Erythroblast (primary cell): ENCODE data around the gene NCOA7.
"Not testable (repeated sequence)": the region's sequence is repeated elsewhere in the genome, so short reads cannot be mapped to it uniquely, and the experiment has no call there.

Experiments used
- GATA1 ChIP-seq: IDR thresholded peaks from 2 replicates; pipeline ENCODE4 v1.6.1; 2011; ENCODE audit warnings: low read depth, mild to moderate bottlenecking, control low read depth, low read length, moderate library complexity
- POLR2A ChIP-seq: IDR thresholded peaks from 2 replicates; pipeline ENCODE4 v1.6.1; 2011; ENCODE audit warnings: mild to moderate bottlenecking, low read length

DNA sequence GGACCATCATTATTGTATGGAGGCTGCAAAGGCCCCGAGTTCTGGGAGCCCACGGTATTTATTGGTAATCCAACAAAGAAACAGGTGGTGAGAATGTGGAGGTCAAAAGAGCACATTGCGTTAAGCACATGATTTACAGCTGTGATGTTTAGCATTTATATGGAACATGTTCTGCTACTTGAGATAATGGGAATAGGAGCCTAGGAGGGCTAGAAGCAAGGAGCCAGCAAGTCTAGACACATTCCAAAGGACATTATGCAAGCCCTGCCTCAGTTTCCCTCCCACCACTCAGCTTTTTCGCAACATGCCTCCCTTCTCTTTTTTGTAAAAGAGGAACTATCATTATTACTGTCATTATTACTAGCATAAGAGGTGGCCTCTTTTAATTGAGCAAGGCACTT lies 120.3 kb downstream of the NCOA7 start:
- TF ChIP-seq POLR2A, GATA1: not testable (repeated sequence)
